GM23338 (cell line): ENCODE data around the gene DCLK1.

Experiments used
- ETS1 ChIP-seq: IDR thresholded peaks from 2 replicates; pipeline ENCODE4 v1.6.1; 2016; ENCODE audit warnings: antibody characterized with exemption
- EZH2 ChIP-seq: fragments of 200-600 bp; sonication (generic); IDR thresholded peaks from one replicate; pipeline ENCODE4 v1.8.0; 2017; ENCODE audit warnings: antibody characterized with exemption, mild to moderate bottlenecking, low read depth; ENCODE audit not compliant: unreplicated experiment
- EZH2phosphoT487 ChIP-seq: fragments of 200-600 bp; sonication (generic); IDR thresholded peaks from one replicate; pipeline ENCODE4 v1.8.1; 2018; ENCODE audit warnings: antibody characterized with exemption; ENCODE audit not compliant: unreplicated experiment
- JUNB ChIP-seq: IDR thresholded peaks from one replicate; pipeline ENCODE4 v1.6.1; 2016; ENCODE audit warnings: antibody characterized with exemption; ENCODE audit not compliant: unreplicated experiment
- NANOG ChIP-seq: IDR thresholded peaks from 2 replicates; pipeline ENCODE4 v1.6.1; 2016; ENCODE audit warnings: antibody characterized with exemption, borderline replicate concordance
- POLR2AphosphoS5 ChIP-seq: IDR thresholded peaks from 2 replicates; pipeline ENCODE4 v1.6.1; 2016; ENCODE audit warnings: antibody characterized with exemption, low read depth
- REST ChIP-seq: IDR thresholded peaks from one replicate; pipeline ENCODE4 v1.6.1; 2018; ENCODE audit warnings: antibody characterized with exemption; ENCODE audit not compliant: unreplicated experiment
- ZNF114 ChIP-seq: fragments of 250-450 bp; sonication (Bioruptor Pico); IDR thresholded peaks from 2 replicates; pipeline ENCODE4 v1.5.0; 2020; ENCODE audit warnings: mild to moderate bottlenecking, moderate library complexity
- ZNF331 ChIP-seq: fragments of 250-450 bp; sonication (Bioruptor Pico); IDR thresholded peaks from 2 replicates; pipeline ENCODE4 v1.5.0; 2020; ENCODE audit warnings: low read depth, mild to moderate bottlenecking, moderate library complexity
- TF ChIP-seq, protein P1 (sequence below), 2 experiments: fragments of 200-600 bp in 1 of 2; sonication (generic) in 1 of 2; conservative IDR thresholded peaks; 2 replicates each; pipeline versions ENCODE4 v1.5.1 to v1.6.1; 2016 to 2017; ENCODE audit warnings: antibody characterized with exemption in 2 of 2, low read depth in 2 of 2, mild to moderate bottlenecking in 2 of 2, moderate library complexity in 1 of 2

GRCh38 chr13:35909837-35910540, 221.2 kb downstream of the DCLK1 start:
- TF ChIP-seq, protein P1, sequence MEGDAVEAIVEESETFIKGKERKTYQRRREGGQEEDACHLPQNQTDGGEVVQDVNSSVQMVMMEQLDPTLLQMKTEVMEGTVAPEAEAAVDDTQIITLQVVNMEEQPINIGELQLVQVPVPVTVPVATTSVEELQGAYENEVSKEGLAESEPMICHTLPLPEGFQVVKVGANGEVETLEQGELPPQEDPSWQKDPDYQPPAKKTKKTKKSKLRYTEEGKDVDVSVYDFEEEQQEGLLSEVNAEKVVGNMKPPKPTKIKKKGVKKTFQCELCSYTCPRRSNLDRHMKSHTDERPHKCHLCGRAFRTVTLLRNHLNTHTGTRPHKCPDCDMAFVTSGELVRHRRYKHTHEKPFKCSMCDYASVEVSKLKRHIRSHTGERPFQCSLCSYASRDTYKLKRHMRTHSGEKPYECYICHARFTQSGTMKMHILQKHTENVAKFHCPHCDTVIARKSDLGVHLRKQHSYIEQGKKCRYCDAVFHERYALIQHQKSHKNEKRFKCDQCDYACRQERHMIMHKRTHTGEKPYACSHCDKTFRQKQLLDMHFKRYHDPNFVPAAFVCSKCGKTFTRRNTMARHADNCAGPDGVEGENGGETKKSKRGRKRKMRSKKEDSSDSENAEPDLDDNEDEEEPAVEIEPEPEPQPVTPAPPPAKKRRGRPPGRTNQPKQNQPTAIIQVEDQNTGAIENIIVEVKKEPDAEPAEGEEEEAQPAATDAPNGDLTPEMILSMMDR (conservative IDR thresholded peaks at IDR 0.05; ENCODE audit: low read depth in 2 of 2): peak; percentile 14 to 35; a peak in 2 of 4 replicates
- no peak for TF ChIP-seq POLR2AphosphoS5
- TF ChIP-seq ETS1: no peak
- TF ChIP-seq EZH2: no peak
- TF ChIP-seq ZNF114 (CRISPR knock-in tag): no peak
- no peak for TF ChIP-seq JUNB
- TF ChIP-seq EZH2phosphoT487: no peak
- TF ChIP-seq REST: no peak
- no peak for TF ChIP-seq NANOG
- no peak for TF ChIP-seq ZNF331 (CRISPR knock-in tag)
